GM20000 (cell line): ENCODE measurements around the gene FGF1.

ENCODE experiments used
- DNase-seq: peaks from one replicate; pipeline ENCODE4 v3.0.0; 2012; ENCODE audit warnings: low spot score
- TF ChIP-seq, protein P1 (sequence below): IDR thresholded peaks from 2 replicates; pipeline ENCODE4 v1.5.1; 2012; ENCODE audit warnings: mild to moderate bottlenecking, control low read depth; ENCODE audit errors: extremely low read depth, missing control alignments

The FGF1 gene

GRCh38 chr5:142545650-142546322, 140.1 kb downstream of the FGF1 start:
- TF ChIP-seq, protein P1, sequence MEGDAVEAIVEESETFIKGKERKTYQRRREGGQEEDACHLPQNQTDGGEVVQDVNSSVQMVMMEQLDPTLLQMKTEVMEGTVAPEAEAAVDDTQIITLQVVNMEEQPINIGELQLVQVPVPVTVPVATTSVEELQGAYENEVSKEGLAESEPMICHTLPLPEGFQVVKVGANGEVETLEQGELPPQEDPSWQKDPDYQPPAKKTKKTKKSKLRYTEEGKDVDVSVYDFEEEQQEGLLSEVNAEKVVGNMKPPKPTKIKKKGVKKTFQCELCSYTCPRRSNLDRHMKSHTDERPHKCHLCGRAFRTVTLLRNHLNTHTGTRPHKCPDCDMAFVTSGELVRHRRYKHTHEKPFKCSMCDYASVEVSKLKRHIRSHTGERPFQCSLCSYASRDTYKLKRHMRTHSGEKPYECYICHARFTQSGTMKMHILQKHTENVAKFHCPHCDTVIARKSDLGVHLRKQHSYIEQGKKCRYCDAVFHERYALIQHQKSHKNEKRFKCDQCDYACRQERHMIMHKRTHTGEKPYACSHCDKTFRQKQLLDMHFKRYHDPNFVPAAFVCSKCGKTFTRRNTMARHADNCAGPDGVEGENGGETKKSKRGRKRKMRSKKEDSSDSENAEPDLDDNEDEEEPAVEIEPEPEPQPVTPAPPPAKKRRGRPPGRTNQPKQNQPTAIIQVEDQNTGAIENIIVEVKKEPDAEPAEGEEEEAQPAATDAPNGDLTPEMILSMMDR, result no peak
- no peak for DNase-seq

DNA sequence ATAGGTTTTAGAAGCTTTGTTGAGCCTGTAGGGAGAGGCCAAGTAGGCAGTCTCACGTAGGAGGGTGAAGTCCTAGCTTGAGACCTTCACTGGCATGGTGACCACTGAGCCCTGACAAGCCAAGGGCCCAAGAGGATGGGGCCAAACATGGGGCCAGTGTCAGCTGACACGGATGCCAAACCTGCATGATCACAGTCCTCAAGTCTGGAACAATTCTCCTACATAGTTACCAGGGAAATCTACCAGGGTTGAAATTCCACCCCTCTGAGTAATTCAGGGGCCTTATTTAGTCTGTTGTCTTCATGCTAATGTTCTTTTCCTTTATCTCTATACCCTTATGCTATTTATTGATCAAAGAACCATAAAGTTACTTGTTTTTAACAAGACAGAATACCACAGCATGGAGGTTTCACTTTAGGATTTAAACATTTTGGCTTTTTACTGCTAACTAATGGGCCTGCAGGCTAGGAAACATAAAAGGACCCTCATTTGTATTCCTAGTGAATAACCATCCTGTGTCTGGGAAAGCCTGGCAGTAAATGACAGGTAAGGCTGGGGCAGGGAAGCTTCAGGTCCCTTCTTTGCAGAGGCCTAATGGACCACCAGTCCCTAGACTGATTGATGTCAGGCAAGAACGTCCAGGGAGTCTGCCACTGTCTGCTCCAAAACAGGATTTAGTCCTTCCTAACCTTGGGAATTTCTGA, 140.8 kb downstream of the FGF1 start:
- no peak for DNase-seq
- TF ChIP-seq, protein P1, result no peak

GRCh38 chr5:142544071-142544753, 141.7 kb downstream of the FGF1 start:
- TF ChIP-seq, protein P1, result no peak
- DNase-seq, result no peak

DNA sequence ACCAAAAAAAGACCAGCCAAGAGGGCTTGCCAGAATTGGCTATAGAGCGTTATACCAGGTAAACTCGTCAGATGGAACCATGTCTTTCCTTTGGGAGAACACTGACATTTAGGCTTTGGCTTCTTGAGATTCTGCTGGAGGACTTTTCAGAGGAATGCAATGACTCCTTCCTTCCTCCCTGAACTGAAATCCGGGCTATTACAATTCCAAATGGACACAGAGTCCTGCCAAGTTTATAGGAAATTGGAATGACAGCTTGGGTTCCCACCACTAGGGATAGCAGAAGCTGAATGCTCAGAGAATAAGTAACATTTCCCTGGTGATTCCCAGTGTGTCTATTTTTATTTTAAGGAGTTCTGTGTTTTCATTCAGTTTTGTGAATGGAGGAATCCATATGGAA, 143.0 kb downstream of the FGF1 start:
- TF ChIP-seq, protein P1, result no peak
- DNase-seq, result no peak
